HepG2 (cell line): Measurements from ENCODE around the gene MRM3. TPM values are rescaled to one million over a fixed set of nuclear protein-coding genes. Genes with fewer than 3 reads are reported as not detected.

ENCODE experiments used
- ATF7 ChIP-seq, 2 experiments: fragments of 450-650 bp in 1 of 2; sonication (generic) in 1 of 2; formaldehyde crosslinking in 1 of 2; IDR thresholded peaks; 2 replicates each; pipeline versions ENCODE4 v1.4.0 to v1.6.1; 2016 to 2020; ENCODE audit warnings: antibody characterized with exemption in 1 of 2, mild to moderate bottlenecking in 1 of 2, missing genetic modification reagents in 1 of 2
- CHD2 ChIP-seq: IDR thresholded peaks from 2 replicates; pipeline ENCODE4 v1.6.1; 2011; ENCODE audit warnings: low read depth, low read length, improper control_type of control experiment
- ERF ChIP-seq: IDR thresholded peaks from 2 replicates; pipeline ENCODE4 v1.6.1; 2018; ENCODE audit warnings: missing biosample characterization, missing genetic modification reagents
- ETV6 ChIP-seq: sonication (generic); formaldehyde crosslinking; conservative IDR thresholded peaks from 2 replicates; pipeline ENCODE4 v1.4.0; 2020; ENCODE audit warnings: missing genetic modification reagents
- GABPA ChIP-seq, 2 experiments: IDR thresholded peaks; 2 replicates each; pipeline ENCODE4 v1.6.1; 2011 to 2016; ENCODE audit warnings: low read depth in 2 of 2, low read length in 1 of 2, missing biosample characterization in 1 of 2, missing genetic modification characterization in 1 of 2
- JARID2 ChIP-seq: sonication (generic); formaldehyde crosslinking; IDR thresholded peaks from 2 replicates; pipeline ENCODE4 v1.8.1; 2023; ENCODE audit warnings: missing genetic modification reagents, inconsistent platforms; ENCODE audit not compliant: insufficient replicate concordance
- KDM1A ChIP-seq: IDR thresholded peaks from 2 replicates; pipeline ENCODE4 v1.6.1; 2016; ENCODE audit warnings: missing compliant biosample characterization
- ONECUT2 ChIP-seq: sonication (generic); formaldehyde crosslinking; IDR thresholded peaks from 2 replicates; pipeline ENCODE4 v1.4.0; 2020; ENCODE audit warnings: missing genetic modification reagents
- RFX1 ChIP-seq: fragments of 450-650 bp; IDR thresholded peaks from 2 replicates; pipeline ENCODE4 v1.6.1; 2017
- TBL1XR1 ChIP-seq: fragments of 150-350 bp; IDR thresholded peaks from 2 replicates; pipeline ENCODE4 v1.6.1; 2014; ENCODE audit warnings: borderline replicate concordance, low read length; ENCODE audit not compliant: partially characterized antibody
- ZEB1 ChIP-seq: IDR thresholded peaks from 2 replicates; pipeline ENCODE4 v1.6.1; 2012; ENCODE audit warnings: mild to moderate bottlenecking, low read depth, inconsistent platforms; ENCODE audit not compliant: insufficient replicate concordance
- ZNF326 ChIP-seq: sonication (generic); formaldehyde crosslinking; IDR thresholded peaks from 2 replicates; pipeline ENCODE4 v1.4.0; 2020; ENCODE audit warnings: missing genetic modification reagents, borderline replicate concordance
- ZSCAN20 ChIP-seq: sonication (generic); formaldehyde crosslinking; IDR thresholded peaks from 2 replicates; pipeline ENCODE4 v1.4.0; 2020; ENCODE audit warnings: missing genetic modification reagents, mild to moderate bottlenecking, borderline replicate concordance
- polyA plus RNA-seq, 8 experiments: library from polyadenylated mRNA; depleted of rRNA in 3 of 8; stranded (reverse) in 7 of 8; unstranded in 1 of 8; fragments of >200 nt; fragmentation: Illumina TruSeq in 4 of 8; extraction: Trizol in 4 of 8; gene quantifications; 2 replicates each; pipeline versions ENCODE4 v1.2.1 to v1.2.3, GENCODE V29; 2011 to 2016; ENCODE audit warnings: low read depth in 4 of 8, missing spikeins in 1 of 8, mixed read lengths in 1 of 8; ENCODE audit not compliant: insufficient read depth in 1 of 8
- total RNA-seq, 5 experiments: library from RNA; depleted of rRNA; stranded (reverse); fragments of >200 nt; fragmentation: Illumina TruSeq; extraction: Trizol; gene quantifications; 2 replicates each; pipeline ENCODE4 v1.2.3, GENCODE V29; 2016; ENCODE audit warnings: low read depth in 1 of 5
- TF ChIP-seq, protein P1 (sequence below): sonication (generic); formaldehyde crosslinking; conservative IDR thresholded peaks from 2 replicates; pipeline ENCODE4 v1.4.0; 2020; ENCODE audit warnings: mild to moderate bottlenecking, missing genetic modification reagents, moderate library complexity
- TF ChIP-seq, protein P2 (sequence below): sonication (generic); formaldehyde crosslinking; IDR thresholded peaks from 2 replicates; pipeline ENCODE4 v1.5.0; 2020; ENCODE audit warnings: missing genetic modification reagents
- TF ChIP-seq, protein P3 (sequence below): sonication (generic); formaldehyde crosslinking; IDR thresholded peaks from 2 replicates; pipeline ENCODE4 v1.5.0; 2020; ENCODE audit warnings: missing genetic modification reagents
- TF ChIP-seq, protein P4 (sequence below): IDR thresholded peaks from 2 replicates; pipeline ENCODE4 v1.6.1; 2016; ENCODE audit warnings: low read depth, borderline replicate concordance
- TF ChIP-seq, protein P5 (sequence below): fragments of 450-650 bp; IDR thresholded peaks from 2 replicates; pipeline ENCODE4 v1.6.1; 2016
- TF ChIP-seq, protein P6 (sequence below): sonication (generic); formaldehyde crosslinking; IDR thresholded peaks from 2 replicates; pipeline ENCODE4 v1.4.0; 2020; ENCODE audit warnings: missing genetic modification reagents

MRM3 gene
- total and polyA plus RNA-seq, 2 of the 13 experiments (the other 11 are each of a cell fraction or from before 2014, with no cell fraction given): 12.3 to 25.5 TPM

DNA sequence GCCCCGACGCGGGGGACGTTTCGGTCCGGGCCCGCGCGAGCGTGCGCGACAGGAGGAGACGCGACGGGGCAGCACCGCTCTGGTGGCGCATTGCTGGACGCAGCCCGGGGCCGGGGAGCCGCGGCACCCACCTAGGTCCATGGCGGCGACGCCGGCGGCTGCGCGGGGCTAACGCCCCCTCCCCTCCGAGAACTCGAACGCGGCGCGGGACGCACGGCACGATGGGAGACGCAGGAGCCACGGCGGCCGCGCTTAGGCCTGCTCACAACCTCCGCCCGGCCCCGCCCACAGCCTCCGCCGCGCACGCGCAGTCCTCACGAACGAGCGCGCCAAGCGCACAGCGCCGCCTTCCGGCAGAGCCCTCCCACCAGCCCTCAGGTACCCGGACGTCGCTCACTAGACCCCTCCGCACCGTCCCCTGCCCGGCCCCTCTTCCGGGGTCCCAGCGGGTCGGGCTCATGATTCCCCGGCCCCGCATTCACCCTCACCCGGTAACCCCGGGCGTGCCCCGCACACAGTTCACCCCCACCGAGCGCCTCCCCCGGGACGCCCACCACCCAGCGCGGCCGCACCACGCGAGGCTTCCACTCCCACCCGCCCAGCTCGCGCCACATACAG lies 30.0 kb upstream of the MRM3 start, which contains the start of gene GEMIN4 (continued):
- TF ChIP-seq, protein P1, sequence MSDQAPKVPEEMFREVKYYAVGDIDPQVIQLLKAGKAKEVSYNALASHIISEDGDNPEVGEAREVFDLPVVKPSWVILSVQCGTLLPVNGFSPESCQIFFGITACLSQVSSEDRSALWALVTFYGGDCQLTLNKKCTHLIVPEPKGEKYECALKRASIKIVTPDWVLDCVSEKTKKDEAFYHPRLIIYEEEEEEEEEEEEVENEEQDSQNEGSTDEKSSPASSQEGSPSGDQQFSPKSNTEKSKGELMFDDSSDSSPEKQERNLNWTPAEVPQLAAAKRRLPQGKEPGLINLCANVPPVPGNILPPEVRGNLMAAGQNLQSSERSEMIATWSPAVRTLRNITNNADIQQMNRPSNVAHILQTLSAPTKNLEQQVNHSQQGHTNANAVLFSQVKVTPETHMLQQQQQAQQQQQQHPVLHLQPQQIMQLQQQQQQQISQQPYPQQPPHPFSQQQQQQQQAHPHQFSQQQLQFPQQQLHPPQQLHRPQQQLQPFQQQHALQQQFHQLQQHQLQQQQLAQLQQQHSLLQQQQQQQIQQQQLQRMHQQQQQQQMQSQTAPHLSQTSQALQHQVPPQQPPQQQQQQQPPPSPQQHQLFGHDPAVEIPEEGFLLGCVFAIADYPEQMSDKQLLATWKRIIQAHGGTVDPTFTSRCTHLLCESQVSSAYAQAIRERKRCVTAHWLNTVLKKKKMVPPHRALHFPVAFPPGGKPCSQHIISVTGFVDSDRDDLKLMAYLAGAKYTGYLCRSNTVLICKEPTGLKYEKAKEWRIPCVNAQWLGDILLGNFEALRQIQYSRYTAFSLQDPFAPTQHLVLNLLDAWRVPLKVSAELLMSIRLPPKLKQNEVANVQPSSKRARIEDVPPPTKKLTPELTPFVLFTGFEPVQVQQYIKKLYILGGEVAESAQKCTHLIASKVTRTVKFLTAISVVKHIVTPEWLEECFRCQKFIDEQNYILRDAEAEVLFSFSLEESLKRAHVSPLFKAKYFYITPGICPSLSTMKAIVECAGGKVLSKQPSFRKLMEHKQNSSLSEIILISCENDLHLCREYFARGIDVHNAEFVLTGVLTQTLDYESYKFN (CRISPR knock-in tag): peak; percentile 33
- TF ChIP-seq, protein P2, sequence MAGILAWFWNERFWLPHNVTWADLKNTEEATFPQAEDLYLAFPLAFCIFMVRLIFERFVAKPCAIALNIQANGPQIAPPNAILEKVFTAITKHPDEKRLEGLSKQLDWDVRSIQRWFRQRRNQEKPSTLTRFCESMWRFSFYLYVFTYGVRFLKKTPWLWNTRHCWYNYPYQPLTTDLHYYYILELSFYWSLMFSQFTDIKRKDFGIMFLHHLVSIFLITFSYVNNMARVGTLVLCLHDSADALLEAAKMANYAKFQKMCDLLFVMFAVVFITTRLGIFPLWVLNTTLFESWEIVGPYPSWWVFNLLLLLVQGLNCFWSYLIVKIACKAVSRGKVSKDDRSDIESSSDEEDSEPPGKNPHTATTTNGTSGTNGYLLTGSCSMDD (CRISPR knock-in tag): no peak
- peak; percentile 62; the same call in 1 of the 2 replicates for TF ChIP-seq ZSCAN20 (CRISPR knock-in tag)
- TF ChIP-seq ZNF326 (CRISPR knock-in tag): no peak; the same call in 1 of the 2 replicates
- TF ChIP-seq KDM1A (CRISPR knock-in tag): no peak
- TF ChIP-seq, protein P3, sequence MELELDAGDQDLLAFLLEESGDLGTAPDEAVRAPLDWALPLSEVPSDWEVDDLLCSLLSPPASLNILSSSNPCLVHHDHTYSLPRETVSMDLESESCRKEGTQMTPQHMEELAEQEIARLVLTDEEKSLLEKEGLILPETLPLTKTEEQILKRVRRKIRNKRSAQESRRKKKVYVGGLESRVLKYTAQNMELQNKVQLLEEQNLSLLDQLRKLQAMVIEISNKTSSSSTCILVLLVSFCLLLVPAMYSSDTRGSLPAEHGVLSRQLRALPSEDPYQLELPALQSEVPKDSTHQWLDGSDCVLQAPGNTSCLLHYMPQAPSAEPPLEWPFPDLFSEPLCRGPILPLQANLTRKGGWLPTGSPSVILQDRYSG (CRISPR knock-in tag): no peak
- no peak for TF ChIP-seq ZEB1
- TF ChIP-seq, protein P4, sequence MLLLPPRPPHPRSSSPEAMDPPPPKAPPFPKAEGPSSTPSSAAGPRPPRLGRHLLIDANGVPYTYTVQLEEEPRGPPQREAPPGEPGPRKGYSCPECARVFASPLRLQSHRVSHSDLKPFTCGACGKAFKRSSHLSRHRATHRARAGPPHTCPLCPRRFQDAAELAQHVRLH (CRISPR knock-in tag): no peak
- TF ChIP-seq, protein P5, sequence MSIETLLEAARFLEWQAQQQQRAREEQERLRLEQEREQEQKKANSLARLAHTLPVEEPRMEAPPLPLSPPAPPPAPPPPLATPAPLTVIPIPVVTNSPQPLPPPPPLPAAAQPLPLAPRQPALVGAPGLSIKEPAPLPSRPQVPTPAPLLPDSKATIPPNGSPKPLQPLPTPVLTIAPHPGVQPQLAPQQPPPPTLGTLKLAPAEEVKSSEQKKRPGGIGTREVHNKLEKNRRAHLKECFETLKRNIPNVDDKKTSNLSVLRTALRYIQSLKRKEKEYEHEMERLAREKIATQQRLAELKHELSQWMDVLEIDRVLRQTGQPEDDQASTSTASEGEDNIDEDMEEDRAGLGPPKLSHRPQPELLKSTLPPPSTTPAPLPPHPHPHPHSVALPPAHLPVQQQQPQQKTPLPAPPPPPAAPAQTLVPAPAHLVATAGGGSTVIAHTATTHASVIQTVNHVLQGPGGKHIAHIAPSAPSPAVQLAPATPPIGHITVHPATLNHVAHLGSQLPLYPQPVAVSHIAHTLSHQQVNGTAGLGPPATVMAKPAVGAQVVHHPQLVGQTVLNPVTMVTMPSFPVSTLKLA: no peak
- no peak; the same call in 1 of the 2 replicates for TF ChIP-seq ETV6 (CRISPR knock-in tag)
- TF ChIP-seq TBL1XR1: no peak
- TF ChIP-seq ONECUT2 (CRISPR knock-in tag): no peak
- TF ChIP-seq ERF: peak; percentile 58; the same call in 1 of the 2 replicates
- no peak for TF ChIP-seq RFX1
- 0 out of 2 replicates have a peak, but pooled peaks have one; percentile 21 for TF ChIP-seq GABPA (IDR thresholded peaks at IDR 0.05; ENCODE audit: low read depth, low read length)
- TF ChIP-seq GABPA (CRISPR knock-in tag; IDR thresholded peaks at IDR 0.05; ENCODE audit: low read depth): peak; percentile 40
- no peak for TF ChIP-seq ATF7 (IDR thresholded peaks at IDR 0.05)
- no peak for TF ChIP-seq ATF7 (CRISPR knock-in tag; IDR thresholded peaks at IDR 0.05)
- 0 out of 2 replicates have a peak, but pooled peaks have one; percentile 21 for TF ChIP-seq CHD2
- peak; percentile 62 for TF ChIP-seq JARID2
- TF ChIP-seq, protein P6, sequence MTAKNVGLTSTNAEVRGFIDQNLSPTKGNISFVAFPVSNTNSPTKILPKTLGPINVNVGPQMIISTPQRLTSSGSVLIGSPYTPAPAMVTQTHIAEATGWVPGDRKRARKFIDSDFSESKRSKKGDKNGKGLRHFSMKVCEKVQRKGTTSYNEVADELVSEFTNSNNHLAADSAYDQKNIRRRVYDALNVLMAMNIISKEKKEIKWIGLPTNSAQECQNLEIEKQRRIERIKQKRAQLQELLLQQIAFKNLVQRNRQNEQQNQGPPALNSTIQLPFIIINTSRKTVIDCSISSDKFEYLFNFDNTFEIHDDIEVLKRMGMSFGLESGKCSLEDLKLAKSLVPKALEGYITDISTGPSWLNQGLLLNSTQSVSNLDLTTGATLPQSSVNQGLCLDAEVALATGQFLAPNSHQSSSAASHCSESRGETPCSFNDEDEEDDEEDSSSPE: peak; percentile 95
